HG03469 (cell line): ENCODE data around the gene TMIE.
"Not testable (repeated sequence)": the region's sequence is repeated elsewhere in the genome, so short reads cannot be mapped to it uniquely, and the experiment has no call there.

Source experiments
- ATAC-seq: cut with Tn5 transposase; IDR thresholded peaks from one replicate; pipeline ENCODE4 v1.9.1; 2021; ENCODE audit warnings: mild to moderate bottlenecking, moderate library complexity, moderate number of reproducible peaks; ENCODE audit not compliant: unreplicated experiment

TMIE gene

GRCh38 chr3:46682974-46683373 is 18.2 kb upstream of the TMIE start:
- no peak for ATAC-seq

GRCh38 chr3:46684891-46685290 is 16.3 kb upstream of the TMIE start:
- no peak for ATAC-seq

- ATAC-seq: no peak
Measured at GRCh38 chr3:46685446-46685845, 15.7 kb upstream of the TMIE start.

GRCh38 chr3:46690798-46691197 is 10.4 kb upstream of the TMIE start:
- ATAC-seq: no peak

GRCh38 chr3:46692566-46692990 is 8.6 kb upstream of the TMIE start:
- ATAC-seq: no peak

- ATAC-seq: no peak
Measured at GRCh38 chr3:46693038-46693891, 7.9 kb upstream of the TMIE start, which contains the start of gene ALS2CL. ALS2CL (minus strand) TSS chr3:46693679; CDS start chr3:46689440, 4,239 bp downstream.

- ATAC-seq: no peak
Measured at GRCh38 chr3:46693892-46694226, 7.3 kb upstream of the TMIE start.

- no peak for ATAC-seq
Measured at GRCh38 chr3:46694520-46694919, 6.7 kb upstream of the TMIE start.

- ATAC-seq: no peak
Measured at GRCh38 chr3:46695177-46695961, 5.8 kb upstream of the TMIE start.

GRCh38 chr3:46695962-46696894 is 5.0 kb upstream of the TMIE start:
- ATAC-seq: no peak

GRCh38 chr3:46699676-46700523 is 1.3 kb upstream of the TMIE start:
- ATAC-seq: no peak

- ATAC-seq: no peak
Measured at GRCh38 chr3:46700772-46701171, 420 bp upstream of the TMIE start.

GRCh38 chr3:46702246-46703012 is 1.2 kb downstream of the TMIE start:
- no peak for ATAC-seq

- ATAC-seq: no peak
Measured at GRCh38 chr3:46703013-46703520, 1.9 kb downstream of the TMIE start.

- not testable (repeated sequence) for ATAC-seq
Measured at GRCh38 chr3:46704346-46704745, 3.2 kb downstream of the TMIE start.

GRCh38 chr3:46705022-46705530 is 3.9 kb downstream of the TMIE start:
- no peak for ATAC-seq

GRCh38 chr3:46705751-46706552 is 4.8 kb downstream of the TMIE start:
- ATAC-seq: no peak
